Caco-2 (cell line): ENCODE measurements around the gene BRD1. TPM values are rescaled to one million over a fixed set of nuclear protein-coding genes. Genes with fewer than 3 reads are reported as not detected.

Experiments
- BruUV-seq: library from RNA; stranded (reverse); fragments of 400-500 nt; replicated peaks from 2 replicates; lab custom pipeline; 2021; lab: Mats Ljungman, UMichigan
- CTCF ChIA-PET: fragments of 300-600 bp; sonication (Branson Sonifier 250); formaldehyde crosslinking; loops from one replicate; lab custom pipeline; 2022; ENCODE audit warnings: antibody characterized with exemption; lab: Charles Lee
- POLR2A ChIA-PET: fragments of 300-600 bp; sonication (Branson Sonifier 250); formaldehyde crosslinking; loops from one replicate; lab custom pipeline; 2022; ENCODE audit warnings: antibody characterized with exemption; lab: Charles Lee
- DNase-seq, 2 experiments: peaks; one replicate each; pipeline versions ENCODE4 v3.0.0 to v3.0.0-alpha.2; 2020 to 2022
- H3K27me3 ChIP-seq: replicated peaks from 2 replicates; pipeline ENCODE4 v1.6.0; 2011; ENCODE audit warnings: low read length; ENCODE audit not compliant: control insufficient read depth, insufficient read depth
- H3K36me3 ChIP-seq: 2 replicates; pipeline ENCODE4 v1.5.1; 2011; ENCODE audit warnings: low read length; ENCODE audit not compliant: control insufficient read depth, insufficient read depth
- H3K4me1 ChIP-seq: fragments of 250-450 bp; sonication (Bioruptor Pico); 2 replicates; pipeline ENCODE4 v1.5.1; 2020; ENCODE audit warnings: mild to moderate bottlenecking
- H3K4me3 ChIP-seq: 2 replicates; pipeline ENCODE4 v1.5.1; 2011; ENCODE audit warnings: low read depth, mild to moderate bottlenecking, control low read depth, low read length
- H3K9me3 ChIP-seq: fragments of 250-450 bp; sonication (Bioruptor Pico); 2 replicates; pipeline ENCODE4 v1.5.1; 2020; ENCODE audit warnings: mild to moderate bottlenecking, moderate library complexity
- H3K27ac Mint-ChIP-seq: one replicate; pipeline ENCODE4 v1.8.0; 2022; ENCODE audit warnings: mixed read lengths; ENCODE audit not compliant: unreplicated experiment
- H3K27me3 Mint-ChIP-seq: one replicate; pipeline ENCODE4 v1.8.0; 2022; ENCODE audit warnings: mixed read lengths; ENCODE audit not compliant: insufficient read depth, unreplicated experiment
- H3K36me3 Mint-ChIP-seq: one replicate; pipeline ENCODE4 v1.8.0; 2022; ENCODE audit warnings: mild to moderate bottlenecking, mixed read lengths; ENCODE audit not compliant: insufficient read depth, unreplicated experiment
- H3K4me1 Mint-ChIP-seq: one replicate; pipeline ENCODE4 v1.8.0; 2022; ENCODE audit warnings: low read depth, mixed read lengths; ENCODE audit not compliant: unreplicated experiment
- H3K4me3 Mint-ChIP-seq: one replicate; pipeline ENCODE4 v1.8.0; 2022; ENCODE audit warnings: mild to moderate bottlenecking, moderate library complexity, mixed read lengths; ENCODE audit not compliant: unreplicated experiment
- H3K9me3 Mint-ChIP-seq: one replicate; pipeline ENCODE4 v1.8.0; 2022; ENCODE audit warnings: mixed read lengths; ENCODE audit not compliant: unreplicated experiment
- CTCF ChIP-seq, 2 experiments: fragments of 200-600 bp in 1 of 2; IDR thresholded peaks; 1 replicate in 1 of 2; 2 replicates in 1 of 2; pipeline versions ENCODE4 v1.5.1 to v1.8.0; 2011 to 2022; ENCODE audit warnings: antibody characterized with exemption in 1 of 2, control low read depth in 1 of 2, inconsistent platforms in 1 of 2, low read depth in 1 of 2, low read length in 1 of 2, mild to moderate bottlenecking in 1 of 2, moderate library complexity in 1 of 2; ENCODE audit not compliant: insufficient read depth in 1 of 2, severe bottlenecking in 1 of 2, unreplicated experiment in 1 of 2
- intact Hi-C: fragments of 100-400 bp; cut with micrococcal nuclease; formaldehyde crosslinking; loops from one replicate; pipeline ENCODE4 v1.10.0; 2022; ENCODE audit not compliant: unreplicated experiment
- total RNA-seq: library from RNA; stranded (reverse); gene quantifications from 2 replicates; pipeline ENCODE4 v1.2.3, GENCODE V29; 2022

The BRD1 gene
- total RNA-seq, 1 experiment from 2014 or later, result 46.9 TPM

- Histone ChIP-seq H3K4me1 (no peaks in the 10 kb centered on the region), H3K9me3 (0 out of 2 replicates have a peak, but pooled peaks cover 2% of the 10 kb centered on the region), H3K4me3 (no peak overlapping the region), H3K27me3 (peaks cover 1% of the 10 kb centered on the region), H3K36me3 (no peaks in the 10 kb centered on the region)
- H3K9me3 Mint-ChIP-seq, result no peaks in the 10 kb centered on the region
- no peak for TF ChIP-seq CTCF (IDR thresholded peaks at IDR 0.05; ENCODE audit: insufficient read depth in 1 of 2, low read depth in 1 of 2, low read length in 1 of 2, severe bottlenecking in 1 of 2, unreplicated experiment in 1 of 2)
- H3K36me3 Mint-ChIP-seq, result no peaks in the 10 kb centered on the region
- H3K4me1 Mint-ChIP-seq, result no peaks in the 10 kb centered on the region
- DNase-seq, result no peak
- POLR2A ChIA-PET, result no interaction called here
- BruUV-seq, result no TSS peak
- H3K27ac Mint-ChIP-seq, result no peak overlapping the region
- intact Hi-C loops, result loop anchor here (10.0 kb wide), 1 partner anchor 293 kb away; no protein-coding TSS in a partner anchor
- peaks cover 42% of the 10 kb centered on the region for H3K27me3 Mint-ChIP-seq
- H3K4me3 Mint-ChIP-seq, result no peak overlapping the region
- CTCF ChIA-PET, result no interaction called here
These were observed 99.6 kb downstream of the BRD1 start for GRCh38 chr22:49727881-49728569.

GRCh38 chr22:49727191-49727880, 100.3 kb downstream of the BRD1 start:
- Mint-ChIP-seq H3K4me3 (no peak overlapping the region), H3K36me3 (no peaks in the 10 kb centered on the region), H3K27me3 (peaks cover 41% of the 10 kb centered on the region), H3K27ac (no peak overlapping the region), H3K9me3 (no peaks in the 10 kb centered on the region), H3K4me1 (no peaks in the 10 kb centered on the region)
- H3K27me3 ChIP-seq, result peaks cover 1% of the 10 kb centered on the region
- H3K4me1 ChIP-seq, result no peaks in the 10 kb centered on the region
- ChIA-PET CTCF (no interaction called here), POLR2A (no interaction called here)
- intact Hi-C loops, result loop anchor here (10.0 kb wide), 1 partner anchor 293 kb away; no protein-coding TSS in a partner anchor
- no peaks in the 10 kb centered on the region for H3K36me3 ChIP-seq
- no peaks in the 10 kb centered on the region for H3K9me3 ChIP-seq
- DNase-seq, result no peak
- BruUV-seq, result no TSS peak
- H3K4me3 ChIP-seq, result no peak overlapping the region
- TF ChIP-seq CTCF (IDR thresholded peaks at IDR 0.05; ENCODE audit: insufficient read depth in 1 of 2, low read depth in 1 of 2, low read length in 1 of 2, severe bottlenecking in 1 of 2, unreplicated experiment in 1 of 2), result no peak

- Mint-ChIP-seq H3K27ac (no peak overlapping the region), H3K4me3 (no peak overlapping the region), H3K9me3 (no peaks in the 10 kb centered on the region), H3K36me3 (no peaks in the 10 kb centered on the region), H3K4me1 (no peaks in the 10 kb centered on the region), H3K27me3 (peaks cover 45% of the 10 kb centered on the region)
- intact Hi-C loops, result loop anchor here (10.0 kb wide), 1 partner anchor 292 kb away; no protein-coding TSS in a partner anchor
- Histone ChIP-seq H3K36me3 (no peaks in the 10 kb centered on the region), H3K27me3 (peaks cover 1% of the 10 kb centered on the region), H3K4me1 (no peaks in the 10 kb centered on the region), H3K9me3 (no peaks in the 10 kb centered on the region), H3K4me3 (no peak overlapping the region)
- POLR2A ChIA-PET, result no interaction called here
- TF ChIP-seq CTCF (IDR thresholded peaks at IDR 0.05; ENCODE audit: insufficient read depth in 1 of 2, low read depth in 1 of 2, low read length in 1 of 2, severe bottlenecking in 1 of 2, unreplicated experiment in 1 of 2), result no peak
- no peak for DNase-seq
- no TSS peak for BruUV-seq
- CTCF ChIA-PET, result no interaction called here
These were observed 101.0 kb downstream of the BRD1 start for GRCh38 chr22:49726701-49727101.
